Epithelial cell of esophagus (primary cell): ENCODE data around the gene ARHGAP15.

ENCODE experiments used
- DNase-seq: peaks from one replicate; pipeline ENCODE4 v3.0.0; 2010; ENCODE audit warnings: low read depth
- H3K4me3 ChIP-seq: 2 replicates; pipeline ENCODE4 v1.5.1; 2011; ENCODE audit warnings: mild to moderate bottlenecking, low read length, control low read depth
- TF ChIP-seq, protein P1 (sequence below): IDR thresholded peaks from 2 replicates; pipeline ENCODE4 v1.5.1; 2011; ENCODE audit warnings: low read depth, mild to moderate bottlenecking, low read length, control low read depth, inconsistent platforms; ENCODE audit not compliant: insufficient read depth; ENCODE audit errors: missing control alignments

The ARHGAP15 gene

GRCh38 chr2:143182649-143183048, 53.4 kb downstream of the ARHGAP15 start:
- no peak overlapping the region for H3K4me3 ChIP-seq
- TF ChIP-seq, protein P1, sequence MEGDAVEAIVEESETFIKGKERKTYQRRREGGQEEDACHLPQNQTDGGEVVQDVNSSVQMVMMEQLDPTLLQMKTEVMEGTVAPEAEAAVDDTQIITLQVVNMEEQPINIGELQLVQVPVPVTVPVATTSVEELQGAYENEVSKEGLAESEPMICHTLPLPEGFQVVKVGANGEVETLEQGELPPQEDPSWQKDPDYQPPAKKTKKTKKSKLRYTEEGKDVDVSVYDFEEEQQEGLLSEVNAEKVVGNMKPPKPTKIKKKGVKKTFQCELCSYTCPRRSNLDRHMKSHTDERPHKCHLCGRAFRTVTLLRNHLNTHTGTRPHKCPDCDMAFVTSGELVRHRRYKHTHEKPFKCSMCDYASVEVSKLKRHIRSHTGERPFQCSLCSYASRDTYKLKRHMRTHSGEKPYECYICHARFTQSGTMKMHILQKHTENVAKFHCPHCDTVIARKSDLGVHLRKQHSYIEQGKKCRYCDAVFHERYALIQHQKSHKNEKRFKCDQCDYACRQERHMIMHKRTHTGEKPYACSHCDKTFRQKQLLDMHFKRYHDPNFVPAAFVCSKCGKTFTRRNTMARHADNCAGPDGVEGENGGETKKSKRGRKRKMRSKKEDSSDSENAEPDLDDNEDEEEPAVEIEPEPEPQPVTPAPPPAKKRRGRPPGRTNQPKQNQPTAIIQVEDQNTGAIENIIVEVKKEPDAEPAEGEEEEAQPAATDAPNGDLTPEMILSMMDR: no peak
- DNase-seq: no peak

- TF ChIP-seq, protein P1: no peak
- DNase-seq: no peak
These were observed 54.7 kb downstream of the ARHGAP15 start for GRCh38 chr2:143183804-143184463.

GRCh38 chr2:143186876-143187275, 57.7 kb downstream of the ARHGAP15 start:
- no peak for DNase-seq
- TF ChIP-seq, protein P1: no peak

More at GRCh38 chr2:143183804-143184463, 54.7 kb downstream of the ARHGAP15 start:
- H3K4me3 ChIP-seq: no peak overlapping the region

DNA sequence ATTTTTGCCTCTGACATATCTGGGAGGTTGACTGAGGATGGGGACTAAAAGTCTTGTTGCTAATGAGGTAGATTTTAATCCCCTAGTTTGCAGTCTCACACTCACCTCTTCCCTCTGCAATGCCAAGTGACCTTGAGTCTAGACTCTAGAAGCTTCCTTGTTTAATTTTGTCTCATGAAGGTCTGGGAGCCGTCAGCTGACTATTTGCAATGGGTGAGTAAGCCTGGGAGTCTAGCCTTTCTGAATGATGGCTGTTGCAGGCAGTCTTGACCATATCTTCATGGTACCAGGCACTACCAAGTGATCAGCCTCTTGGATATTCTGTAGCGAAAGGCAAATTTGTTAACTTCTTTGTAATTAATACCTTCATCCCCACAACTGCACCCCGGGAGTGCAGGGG, 61.2 kb downstream of the ARHGAP15 start:
- TF ChIP-seq, protein P1: no peak
- DNase-seq: peak; percentile 10
- no peak overlapping the region for H3K4me3 ChIP-seq

More at GRCh38 chr2:143186876-143187275, 57.7 kb downstream of the ARHGAP15 start:
- no peak overlapping the region for H3K4me3 ChIP-seq

GRCh38 chr2:143192106-143192505, 62.9 kb downstream of the ARHGAP15 start:
- H3K4me3 ChIP-seq: no peak overlapping the region
- DNase-seq: no peak
- TF ChIP-seq, protein P1: no peak

DNA sequence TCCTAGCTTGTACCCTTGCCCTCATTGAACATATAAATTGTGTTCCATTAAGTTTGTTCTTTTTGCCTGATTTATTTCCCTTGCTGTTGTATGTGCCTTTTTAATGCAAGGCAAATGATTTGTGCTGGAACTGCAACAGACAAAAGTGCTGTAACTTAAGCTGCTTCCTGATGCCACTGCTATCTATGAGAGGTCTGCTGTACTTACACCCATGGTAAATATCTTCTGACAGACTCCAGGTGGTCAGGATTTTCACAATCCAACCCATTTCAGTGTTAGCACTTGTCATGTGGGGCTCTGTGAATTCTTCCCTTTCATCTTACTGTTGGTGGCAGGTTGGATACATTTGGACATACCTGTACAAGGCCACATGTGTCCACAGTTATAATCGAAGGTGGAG, 63.5 kb downstream of the ARHGAP15 start:
- no peak overlapping the region for H3K4me3 ChIP-seq
- TF ChIP-seq, protein P1: no peak
- DNase-seq: no peak

- TF ChIP-seq, protein P1: no peak
- no peak overlapping the region for H3K4me3 ChIP-seq
- DNase-seq: no peak
These were observed 63.9 kb downstream of the ARHGAP15 start for GRCh38 chr2:143193121-143193520.
